ENCODE results near the gene KCNMA1. TPM values are rescaled to one million over a fixed set of nuclear protein-coding genes. Genes with fewer than 3 reads are reported as not detected.

KCNMA1 gene
- total and polyA plus RNA-seq, 9 of the 15 experiments (the other 6 are each of a cell fraction or from before 2014, with no cell fraction given), result 0.01 to 0.95 (median 0.15) TPM; not detected in 4

GRCh38 chr10:77073663-77073960, 564.0 kb downstream of the KCNMA1 start:
- ChIA-PET POLR2A (no interaction called here), CTCF (ENCODE audit: low intra/inter-chr PET ratio) (no interaction called here)
- H3K27ac ChIP-seq (ENCODE audit: extremely low read depth, low read depth, low read length), result no peak overlapping the region
- H3K9ac ChIP-seq (ENCODE audit: insufficient read depth in 1 of 2, low read depth in 2 of 2, low read length in 2 of 2), result no peak overlapping the region
- no peaks in the 10 kb centered on the region for H3K36me3 ChIP-seq (ENCODE audit: control insufficient read depth, insufficient read depth, low read length)
- H3K27me3 ChIP-seq (ENCODE audit: control insufficient read depth in 2 of 2, insufficient read depth in 2 of 2, low read length in 2 of 2), result peaks cover 0 to 22% of the 10 kb centered on the region in 2 experiments; a peak in 3 of 5 replicates
- no peaks in the 10 kb centered on the region for H3K79me2 ChIP-seq (ENCODE audit: control insufficient read depth, insufficient read depth, low read length)
- no peak overlapping the region for H3K4me3 ChIP-seq
- no peaks in the 10 kb centered on the region for H3K4me1 ChIP-seq (replicated peaks in 1 of 2; ENCODE audit: control insufficient read depth in 2 of 2, insufficient read depth in 2 of 2, low read length in 2 of 2)
- H3K9me1 ChIP-seq (ENCODE audit: control insufficient read depth, insufficient read depth, low read length), result no peaks in the 10 kb centered on the region
- H2AFZ ChIP-seq (ENCODE audit: low read depth, low read length), result no peak overlapping the region
- TF ChIP-seq ZSCAN29 (IDR thresholded peaks at IDR 0.05) (no peak), TCFL5 (CRISPR knock-in tag; conservative IDR thresholded peaks at IDR 0.05) (no peak), ARID2 (IDR thresholded peaks at IDR 0.05) (no peak), ZNF696 (CRISPR knock-in tag; conservative IDR thresholded peaks at IDR 0.05) (no peak), NBN (IDR thresholded peaks at IDR 0.05; ENCODE audit: low read depth) (no peak), STAT5B (CRISPR knock-in tag; IDR thresholded peaks at IDR 0.05) (no peak), SOX6 (IDR thresholded peaks at IDR 0.05) (no peak), POLR3A (IDR thresholded peaks at IDR 0.05; ENCODE audit: borderline replicate concordance, extremely low read depth, insufficient read depth, insufficient read length) (no peak), LCOR (CRISPR knock-in tag; IDR thresholded peaks at IDR 0.05) (no peak), IRF9 (tag; IDR thresholded peaks at IDR 0.05) (no peak), CREB1 (IDR thresholded peaks at IDR 0.05) (no peak), CREB1 (CRISPR knock-in tag; IDR thresholded peaks at IDR 0.05) (no peak)
- intact Hi-C loops (cut with micrococcal nuclease) (no loop called here), in situ Hi-C loops (cut with MboI) (no loop called here)
- FAIRE-seq (no peak), DNase-seq (ENCODE audit: extremely low read depth in 1 of 4, low spot score in 3 of 4) (no peak), ATAC-seq (no peak)
- WGBS (ENCODE audit: insufficient coverage, low coverage, missing lambda C conversion rate), result 5% methylated on average over 5 of the region's 5 CpGs
- no peaks in the 10 kb centered on the region for H4K20me1 ChIP-seq (replicated peaks; ENCODE audit: control insufficient read depth, insufficient read depth, low read length)
- BruUV-seq (replicated peaks), result no TSS peak
- H3K4me2 ChIP-seq (ENCODE audit: insufficient read depth, low read length), result no peak overlapping the region
- no peaks in the 10 kb centered on the region for H3K9me3 ChIP-seq (replicated peaks; ENCODE audit: control insufficient read depth, insufficient read depth, low read depth, low read length)
